Brain microvascular endothelial cell (primary cell): ENCODE results near the gene JUND.

Source experiments
- DNase-seq: peaks from one replicate; pipeline ENCODE4 v3.0.0-alpha.2; 2020
- H3K27ac ChIP-seq: fragments of 250-450 bp; sonication (Bioruptor Pico); 2 replicates; pipeline ENCODE4 v1.5.1; 2020; ENCODE audit warnings: mild to moderate bottlenecking, moderate library complexity
- H3K27me3 ChIP-seq: fragments of 250-450 bp; sonication (Bioruptor Pico); replicated peaks from 2 replicates; pipeline ENCODE4 v1.5.1; 2020; ENCODE audit warnings: mild to moderate bottlenecking
- H3K36me3 ChIP-seq: fragments of 250-450 bp; sonication (Bioruptor Pico); replicated peaks from 2 replicates; pipeline ENCODE4 v1.5.1; 2020; ENCODE audit warnings: mild to moderate bottlenecking
- H3K4me3 ChIP-seq: 2 replicates; pipeline ENCODE4 v1.5.1; 2011; ENCODE audit warnings: low read depth, mild to moderate bottlenecking, control low read depth, low read length, moderate library complexity
- CTCF ChIP-seq: IDR thresholded peaks from 2 replicates; pipeline ENCODE4 v1.5.1; 2011; ENCODE audit warnings: low read depth, mild to moderate bottlenecking, moderate library complexity, low read length, control low read depth, inconsistent platforms; ENCODE audit errors: missing control alignments
- in situ Hi-C: cut with HindIII; loops from 2 replicates; pipeline ENCODE4 v1.10.0; 2017; ENCODE audit warnings: low sequenced_read_pairs, low pct_ligation_motif_present

The JUND gene

GRCh38 chr19:18229915-18230314 is 51.5 kb downstream of the JUND start:
- no peak for TF ChIP-seq CTCF
- Histone ChIP-seq H3K4me3 (no peak overlapping the region), H3K36me3 (no peaks in the 10 kb centered on the region), H3K27ac (no peak overlapping the region), H3K27me3 (peaks cover 3% of the 10 kb centered on the region)
- in situ Hi-C loops, result no loop called here
- DNase-seq, result no peak
